ENCODE measurements around the gene CHD5.

CHD5 gene

DNA sequence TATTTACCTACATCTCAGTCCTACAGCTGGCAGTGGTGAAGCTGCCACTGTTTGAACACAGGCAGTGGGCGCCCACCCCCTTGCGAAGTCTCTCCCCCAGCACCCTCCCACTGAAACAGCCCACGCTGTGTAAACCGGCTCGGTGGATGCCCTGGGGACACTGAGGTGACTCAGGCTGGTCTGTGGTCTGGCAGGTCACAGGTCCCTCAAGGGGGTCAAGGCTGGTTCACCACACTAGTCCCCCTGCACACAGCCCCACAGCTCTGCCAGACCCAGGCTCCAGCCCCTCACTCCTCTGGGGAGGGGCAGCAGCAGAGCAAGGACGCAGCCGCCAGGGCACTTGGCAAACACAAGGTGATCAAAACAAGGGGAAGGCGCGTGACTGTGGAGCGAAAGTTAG, 7.6 kb downstream of the CHD5 start:
- DNase-seq = no peak

DNA sequence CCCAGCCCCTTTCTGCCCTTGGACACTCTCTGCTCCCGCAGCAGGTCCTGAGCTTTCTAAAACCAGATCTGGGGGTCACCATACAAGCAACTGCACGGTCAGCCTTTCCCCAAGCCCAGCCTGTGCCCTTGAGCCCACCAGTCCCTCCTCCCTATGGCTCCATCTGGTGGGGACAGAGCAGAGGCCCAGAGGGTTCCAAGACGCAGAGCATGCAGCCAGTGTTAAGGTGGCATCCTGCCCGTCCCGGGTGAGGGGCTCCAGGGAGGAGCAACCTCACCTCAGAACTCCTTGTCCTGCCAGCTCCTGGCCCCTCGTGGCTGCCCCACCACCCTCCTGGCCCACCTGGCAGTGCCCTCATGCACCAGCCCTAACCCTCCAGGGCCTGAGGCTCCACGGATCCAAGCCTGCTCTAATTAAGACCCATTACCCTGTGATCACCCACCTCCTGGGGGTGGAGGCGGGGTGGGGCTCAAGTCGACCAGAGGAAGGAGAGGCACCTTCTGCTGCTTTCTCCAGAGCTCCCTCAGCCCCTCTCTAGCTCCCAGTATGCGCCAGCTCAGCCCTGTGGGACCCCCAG, 8.5 kb downstream of the CHD5 start:
- DNase-seq = no peak

DNA sequence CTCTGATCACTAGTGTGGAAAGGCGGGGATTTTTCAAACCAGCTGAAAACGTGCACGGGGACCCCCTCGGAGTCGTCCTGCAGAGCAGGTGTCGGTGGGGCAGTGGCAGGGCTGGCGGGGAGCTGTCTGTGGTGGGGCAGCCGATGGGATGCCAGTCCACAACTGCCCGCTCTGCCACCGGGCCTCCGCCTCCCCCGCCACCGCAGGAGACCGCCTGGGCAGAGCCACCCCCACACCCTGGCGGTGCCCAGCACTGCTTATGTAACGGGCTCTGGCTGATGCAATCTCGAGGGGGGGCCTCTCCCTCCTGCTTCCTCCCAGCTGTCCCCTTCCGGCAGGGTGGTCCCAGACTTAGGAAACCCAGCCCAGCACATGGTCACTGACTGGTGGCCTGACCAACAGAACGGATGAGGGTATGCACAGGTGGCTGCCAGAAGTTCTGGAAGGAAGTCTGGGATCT, 9.3 kb downstream of the CHD5 start:
- no peak for DNase-seq

DNA sequence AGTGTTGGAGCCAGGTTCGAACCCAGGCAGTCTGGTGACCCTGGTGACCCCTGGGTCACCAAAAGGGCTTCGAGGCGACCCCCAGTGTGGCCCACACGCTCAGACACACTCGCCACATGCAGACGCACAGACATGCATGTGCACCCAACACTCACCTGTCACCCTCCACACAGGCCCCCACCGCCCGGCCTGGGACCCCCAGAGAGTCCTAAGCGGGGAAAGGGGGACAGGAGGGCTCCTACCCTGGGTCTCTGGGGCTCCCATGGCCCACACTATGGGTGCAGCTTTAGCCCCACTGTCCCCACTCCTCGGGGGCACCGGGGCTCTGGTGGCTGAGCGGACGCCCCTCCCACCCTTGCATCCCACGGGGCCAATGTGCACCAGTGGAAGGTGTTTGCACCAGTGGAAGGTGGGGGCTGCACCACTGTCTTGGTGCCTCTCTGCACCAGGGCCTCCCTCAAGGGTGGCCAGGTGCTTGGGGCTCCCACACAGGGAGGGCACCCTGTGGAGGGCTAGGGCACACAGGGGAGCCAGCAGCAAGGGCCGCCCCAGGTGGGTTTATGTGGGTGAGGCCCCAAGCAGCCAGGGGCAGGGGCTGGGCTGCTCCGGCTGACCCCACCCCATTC, 9.9 kb downstream of the CHD5 start:
- DNase-seq = no peak

DNA sequence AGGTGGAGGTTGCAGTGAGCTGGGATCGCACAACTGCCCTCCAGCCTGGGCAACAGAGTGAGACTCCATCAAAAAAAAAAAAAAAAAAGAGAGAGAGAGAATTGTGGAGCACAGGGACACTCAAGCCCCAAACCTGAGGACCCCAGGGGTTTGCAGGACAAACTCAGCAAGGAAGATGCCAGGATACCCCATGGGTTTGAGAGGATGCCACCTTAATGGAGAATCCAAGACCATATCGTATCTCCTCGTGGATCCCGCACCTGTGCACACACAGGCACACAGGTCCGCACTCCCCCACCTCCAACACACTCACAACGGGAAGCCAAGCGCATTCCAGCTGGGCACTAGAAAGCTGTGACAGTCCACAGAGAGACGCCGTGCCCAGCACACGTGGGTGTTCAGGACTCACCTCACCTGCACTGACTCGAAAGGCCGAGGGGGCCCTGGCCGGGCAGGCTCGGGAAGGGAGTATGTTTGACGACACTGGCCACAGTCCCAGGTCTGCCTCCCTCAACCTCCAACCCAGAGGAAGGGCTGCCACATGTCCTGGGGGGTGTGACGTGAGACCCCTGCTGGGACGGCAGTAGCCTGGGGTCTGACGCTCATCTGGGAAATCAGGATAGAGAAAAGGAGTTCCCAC, 11.1 kb downstream of the CHD5 start:
- no peak for DNase-seq

DNA sequence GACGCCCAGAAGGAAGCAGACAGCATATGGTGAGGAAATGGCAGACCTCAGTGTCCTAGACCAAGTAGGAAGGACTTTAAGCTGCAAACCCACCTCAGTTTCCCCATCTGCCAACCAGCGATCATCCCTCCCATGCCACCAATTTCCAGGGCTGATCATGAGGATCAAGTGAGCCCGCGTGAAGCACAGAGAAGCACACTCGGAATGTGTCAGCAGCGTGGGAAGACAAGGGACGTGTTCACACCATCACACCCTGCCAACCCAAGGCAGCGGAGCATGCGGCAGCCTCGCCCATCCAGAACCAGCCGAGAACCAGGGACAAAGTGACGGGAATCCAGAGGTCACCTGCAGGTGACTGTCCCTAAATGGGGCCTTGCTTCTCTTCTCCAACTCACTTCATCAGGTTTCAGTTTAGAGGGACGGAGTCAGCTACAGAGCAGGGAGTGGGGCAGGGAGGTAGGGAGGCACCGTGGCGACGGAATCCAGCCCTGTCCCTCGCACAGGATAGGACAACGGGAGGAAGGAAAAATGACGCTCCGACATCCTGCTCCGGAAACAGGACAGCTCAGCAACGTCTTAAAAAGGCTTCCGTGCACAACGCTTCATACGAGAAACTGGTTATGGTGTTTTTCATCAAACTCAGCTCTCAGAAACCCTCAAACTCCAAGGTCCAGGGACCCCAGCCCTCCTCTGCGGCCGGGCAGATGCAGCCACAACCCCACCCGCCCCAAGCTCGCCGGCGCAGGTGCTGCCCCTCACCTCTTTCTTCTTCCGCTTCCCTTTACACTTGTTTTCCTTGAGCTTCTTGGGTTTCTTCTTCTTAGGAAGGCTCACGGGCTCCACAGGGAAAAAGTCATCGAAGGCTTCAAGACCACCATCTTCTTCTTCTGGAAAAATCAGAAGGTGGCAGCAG, 12.5 kb downstream of the CHD5 start:
- no peak for DNase-seq

DNA sequence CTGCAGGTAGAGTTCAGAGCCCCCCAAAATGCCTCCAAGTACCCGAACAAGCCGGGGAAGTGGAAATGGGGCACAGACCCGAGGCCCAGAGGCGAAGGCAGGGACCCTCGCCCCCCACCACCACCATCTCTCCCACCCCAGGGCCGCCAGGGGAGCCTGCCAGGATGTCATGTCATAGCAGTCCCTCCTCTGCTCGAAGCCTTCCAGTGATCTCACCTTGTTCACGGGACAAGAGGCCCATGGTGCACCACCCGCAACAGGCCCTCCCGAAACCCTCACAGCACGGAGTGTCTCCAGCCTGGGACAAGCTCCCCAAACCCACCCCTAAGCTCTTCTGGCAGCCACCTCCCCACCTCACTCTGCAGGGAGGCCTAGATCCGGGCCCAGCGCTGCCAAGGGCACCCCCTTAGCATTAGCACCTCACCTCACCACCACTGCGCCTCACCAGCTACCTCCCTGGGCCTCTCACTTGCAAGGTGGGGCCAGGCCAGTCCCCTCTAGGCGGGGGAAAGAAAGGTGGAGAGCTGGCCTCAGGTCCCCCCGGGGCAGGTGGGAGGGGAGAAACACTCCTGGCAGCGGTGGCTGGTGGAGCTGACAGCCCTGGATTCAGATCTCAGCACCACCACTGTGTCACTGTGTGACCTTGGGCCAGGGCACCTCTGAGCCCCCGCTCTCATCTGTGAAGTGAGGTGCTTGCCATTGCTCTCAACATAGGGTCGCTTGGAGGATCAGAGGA, 13.3 kb downstream of the CHD5 start:
- DNase-seq = no peak

DNA sequence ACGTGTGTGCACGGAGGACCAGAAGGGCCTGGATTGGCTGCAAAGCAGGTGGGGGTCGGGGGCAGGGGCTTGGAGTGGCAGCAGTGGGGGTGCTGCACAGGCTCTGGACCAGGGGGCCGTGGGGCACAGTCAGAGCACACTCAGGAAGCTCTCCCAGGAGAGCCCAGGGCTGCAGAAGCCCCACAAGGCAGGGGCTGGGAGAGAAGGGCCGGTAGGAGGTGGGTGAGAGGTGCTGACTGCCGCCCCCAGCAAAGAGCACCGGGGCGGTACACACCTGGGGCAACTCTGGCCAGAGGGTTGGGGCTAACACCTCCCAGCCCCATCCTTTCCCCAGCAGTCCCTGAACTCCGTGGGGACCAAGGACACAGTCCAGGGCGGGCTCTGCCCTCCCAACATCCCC, 13.9 kb downstream of the CHD5 start:
- DNase-seq = no peak

DNA sequence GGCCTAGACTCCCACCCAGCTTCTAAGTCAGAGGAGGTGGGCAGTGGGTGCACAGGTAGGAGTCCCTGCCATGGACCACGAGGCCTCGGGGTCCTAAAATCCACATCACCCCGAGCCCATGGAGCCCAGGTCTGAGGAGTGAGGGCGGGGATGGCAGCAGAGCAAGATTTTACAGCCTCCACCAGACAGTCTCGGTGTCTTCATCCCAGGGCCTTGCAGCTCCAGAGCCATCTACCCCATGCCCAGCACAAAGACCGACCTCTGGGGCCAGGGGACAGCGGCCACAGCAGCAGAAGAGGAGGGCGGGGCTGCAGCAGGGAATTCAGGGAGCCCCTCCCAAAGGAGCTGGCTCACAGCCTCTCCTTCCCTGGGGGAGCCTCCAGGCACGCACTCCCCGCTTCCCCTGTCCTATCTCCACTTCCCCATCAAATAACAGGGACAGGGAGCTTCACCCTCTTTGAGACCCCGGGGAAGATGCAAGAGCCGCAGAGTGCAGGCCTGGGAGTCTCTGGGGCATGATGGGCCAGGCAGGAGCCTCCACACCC, 14.6 kb downstream of the CHD5 start:
- no peak for DNase-seq

DNA sequence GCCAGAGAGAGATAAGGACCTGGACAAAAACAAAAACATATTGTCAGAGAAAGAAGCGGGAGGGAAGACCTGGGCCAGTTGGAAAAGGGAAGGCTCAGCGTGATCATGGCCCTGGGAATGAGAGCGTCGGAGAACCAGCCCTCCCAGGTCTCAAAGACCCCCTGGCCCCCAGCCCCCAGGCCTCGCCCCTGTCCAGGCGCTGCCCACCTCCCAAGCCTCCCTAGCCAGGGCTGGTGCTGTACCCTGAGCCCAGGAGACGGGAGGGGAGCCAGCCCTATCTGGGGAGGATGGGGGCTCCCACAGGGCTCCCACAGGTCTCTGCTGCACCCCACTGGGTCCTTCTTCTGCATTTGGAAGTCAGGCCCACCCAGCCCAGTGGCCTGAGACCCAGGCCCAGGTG, 15.1 kb downstream of the CHD5 start:
- no peak for DNase-seq

DNA sequence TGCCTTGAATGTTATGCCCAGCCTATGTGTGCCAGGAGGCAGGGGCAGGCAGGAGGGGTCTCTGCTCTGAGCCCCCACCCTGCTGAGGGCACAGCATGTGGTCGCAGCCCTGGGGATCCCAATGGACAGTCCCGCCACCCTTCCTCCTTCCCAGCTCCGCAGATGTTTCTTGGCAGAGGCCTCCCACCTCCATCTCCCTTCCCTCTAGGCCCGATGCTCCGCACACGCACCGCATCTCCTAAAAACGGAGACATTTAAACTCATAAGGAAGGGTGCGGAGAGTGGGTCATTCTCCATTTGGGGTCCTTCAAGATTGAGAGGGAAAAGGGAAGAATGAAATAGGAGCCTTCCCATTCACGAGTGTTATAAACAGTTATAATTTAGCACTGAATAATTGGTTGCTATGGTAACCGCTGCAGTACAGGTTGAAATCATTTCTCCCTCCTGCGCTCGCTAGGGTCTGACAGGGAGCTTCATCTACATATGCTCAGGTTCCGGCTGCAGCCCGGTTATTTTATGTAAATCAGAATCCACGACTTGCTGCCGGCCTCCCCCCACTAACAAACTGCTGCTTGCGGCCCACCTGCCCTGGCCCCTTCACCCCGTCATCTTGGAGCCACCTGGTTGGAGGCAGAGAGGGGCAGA, 16.0 kb downstream of the CHD5 start:
- no peak for DNase-seq

DNA sequence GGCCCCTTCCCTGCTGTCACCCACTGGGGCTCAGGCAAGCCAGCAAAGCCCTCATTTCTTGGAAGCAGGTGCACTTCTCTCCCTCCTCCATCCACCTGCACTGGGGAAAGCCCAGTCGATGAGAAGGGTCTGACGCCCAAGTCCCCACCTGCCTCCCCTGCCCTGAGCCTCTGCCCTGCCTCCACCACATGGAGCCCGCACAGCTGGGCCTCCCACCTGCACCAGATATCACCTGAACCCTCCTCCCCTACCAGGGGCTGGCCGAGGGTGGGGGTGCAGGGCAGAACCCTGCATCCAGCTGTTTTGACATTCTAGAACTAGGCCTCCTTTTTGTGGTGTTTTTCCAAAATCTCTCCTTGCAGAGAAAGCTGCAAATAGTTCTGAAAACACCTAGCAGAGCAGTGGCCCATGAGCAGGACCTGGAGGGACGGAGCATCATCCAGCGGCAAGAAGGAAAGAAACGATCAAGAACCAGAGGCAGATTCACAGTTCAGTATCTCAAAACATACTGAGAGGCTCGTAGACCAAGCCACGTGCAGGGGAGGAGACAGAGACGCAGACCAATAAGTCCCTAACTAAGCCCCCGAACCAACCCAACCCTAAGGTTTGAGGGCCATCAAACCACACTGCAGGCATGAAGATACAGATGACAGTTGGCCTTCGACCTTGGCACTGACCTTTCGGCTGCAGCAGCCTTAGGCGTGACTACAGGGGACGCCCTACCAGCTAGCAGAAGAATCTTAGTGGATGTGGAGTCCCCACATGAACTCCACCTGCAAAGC, 16.7 kb downstream of the CHD5 start:
- DNase-seq = no peak

DNA sequence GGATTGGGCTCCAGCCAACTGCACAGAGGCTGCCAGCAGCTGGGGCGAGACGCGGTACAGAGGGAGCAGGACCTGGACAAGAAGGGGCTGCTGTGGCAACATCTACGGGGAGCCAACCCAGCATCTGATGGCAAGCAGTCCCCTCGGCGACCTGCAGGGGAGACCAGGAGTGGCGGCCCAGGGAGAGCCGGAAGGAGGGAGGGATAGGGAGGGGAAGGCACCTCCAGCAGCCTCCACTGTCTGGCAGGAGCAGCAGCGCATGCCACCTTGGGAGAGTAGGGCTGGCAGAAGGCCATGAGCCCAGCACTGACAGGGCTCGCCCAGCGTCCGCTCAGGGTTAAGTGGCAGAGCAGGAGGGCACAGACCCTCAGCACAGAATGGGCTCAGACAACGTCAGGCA, 17.3 kb downstream of the CHD5 start:
- no peak for DNase-seq

DNA sequence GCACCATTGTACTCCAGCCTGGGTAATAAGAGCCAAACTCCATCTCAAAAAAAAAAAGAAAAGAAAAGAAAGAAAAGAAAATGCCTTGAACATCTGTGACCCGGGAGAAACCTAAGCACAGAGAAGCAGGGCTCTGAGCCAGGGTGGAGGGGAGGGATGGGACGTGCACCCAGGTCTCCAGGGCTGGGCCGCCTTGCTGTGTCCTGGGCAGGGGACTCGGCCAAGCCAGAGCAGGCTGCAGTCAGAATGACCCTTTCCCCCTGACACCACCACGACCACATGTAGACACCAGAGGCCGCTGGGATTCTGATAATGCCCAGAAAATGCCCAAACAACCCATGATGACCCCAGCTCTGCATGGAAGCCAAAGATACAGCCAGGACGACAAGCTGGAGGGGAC, 17.8 kb downstream of the CHD5 start:
- no peak for DNase-seq

DNA sequence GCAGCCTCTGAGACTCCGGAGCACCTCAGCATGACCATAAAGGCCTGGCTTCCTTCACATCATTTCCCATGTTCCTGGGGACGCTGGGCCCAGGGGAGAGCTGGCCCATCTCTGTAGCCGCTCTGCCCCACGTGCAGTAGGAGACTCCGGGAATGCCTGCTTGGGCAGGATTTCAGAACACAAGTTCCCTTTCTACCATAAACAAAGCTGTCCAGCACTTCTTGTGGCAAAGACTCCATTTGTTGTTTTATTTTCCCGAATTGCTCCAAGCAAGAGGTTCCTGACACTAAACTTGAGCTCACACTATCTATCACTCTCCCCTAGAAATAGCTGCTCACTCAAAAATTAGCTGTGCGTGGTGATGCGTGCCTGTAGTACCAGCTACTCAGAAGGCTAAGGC, 21.9 kb downstream of the CHD5 start:
- DNase-seq = no peak

DNA sequence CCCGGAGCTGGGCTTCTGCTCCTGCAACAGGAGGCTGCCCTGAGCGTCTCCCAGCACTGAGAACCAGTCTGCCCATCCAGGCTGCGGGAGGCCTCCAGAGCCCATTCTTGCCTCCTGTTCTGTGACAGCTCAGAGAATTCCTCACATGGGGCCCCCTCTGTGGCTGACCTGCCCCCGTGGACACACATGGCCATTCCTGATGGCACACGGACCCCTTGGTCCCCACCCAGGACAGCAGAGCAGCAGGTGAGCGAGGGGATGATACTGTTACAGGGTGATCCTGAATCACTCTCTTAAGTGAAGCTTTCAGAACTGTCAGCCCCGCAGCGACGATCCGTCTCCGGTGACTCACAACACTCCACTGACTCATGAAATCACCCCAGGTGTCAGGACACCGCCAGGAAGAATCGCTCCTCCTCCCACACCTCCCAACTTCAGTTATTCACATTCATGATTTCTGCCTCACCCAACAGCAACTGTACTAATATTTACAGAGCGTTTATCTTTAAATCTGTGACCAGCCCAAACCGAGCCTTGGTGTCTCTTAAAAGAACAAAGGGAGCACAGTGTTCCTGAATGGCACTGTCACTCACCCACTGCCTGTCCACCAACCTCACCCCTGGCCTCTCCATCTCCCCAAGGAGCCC, 22.5 kb downstream of the CHD5 start:
- no peak for DNase-seq

DNA sequence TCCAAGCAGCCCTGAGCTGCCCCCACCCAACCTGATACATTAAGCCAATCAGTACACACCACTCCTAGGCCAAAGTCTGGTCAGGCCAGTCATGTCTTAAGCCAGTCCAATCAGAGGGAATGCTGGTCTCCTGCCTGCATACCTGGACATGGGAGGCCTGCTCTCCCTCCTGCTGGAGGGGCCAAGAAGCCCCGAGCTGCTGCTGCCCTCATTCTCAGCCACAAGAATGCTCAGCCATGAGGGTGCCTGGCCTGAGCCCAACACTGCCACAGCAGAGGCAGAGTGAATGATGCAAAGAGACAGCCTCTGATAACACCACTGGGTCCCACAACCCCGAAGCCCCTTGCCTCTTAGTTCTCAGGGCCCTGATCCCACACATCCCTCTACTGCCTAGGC, 23.0 kb downstream of the CHD5 start:
- no peak for DNase-seq

DNA sequence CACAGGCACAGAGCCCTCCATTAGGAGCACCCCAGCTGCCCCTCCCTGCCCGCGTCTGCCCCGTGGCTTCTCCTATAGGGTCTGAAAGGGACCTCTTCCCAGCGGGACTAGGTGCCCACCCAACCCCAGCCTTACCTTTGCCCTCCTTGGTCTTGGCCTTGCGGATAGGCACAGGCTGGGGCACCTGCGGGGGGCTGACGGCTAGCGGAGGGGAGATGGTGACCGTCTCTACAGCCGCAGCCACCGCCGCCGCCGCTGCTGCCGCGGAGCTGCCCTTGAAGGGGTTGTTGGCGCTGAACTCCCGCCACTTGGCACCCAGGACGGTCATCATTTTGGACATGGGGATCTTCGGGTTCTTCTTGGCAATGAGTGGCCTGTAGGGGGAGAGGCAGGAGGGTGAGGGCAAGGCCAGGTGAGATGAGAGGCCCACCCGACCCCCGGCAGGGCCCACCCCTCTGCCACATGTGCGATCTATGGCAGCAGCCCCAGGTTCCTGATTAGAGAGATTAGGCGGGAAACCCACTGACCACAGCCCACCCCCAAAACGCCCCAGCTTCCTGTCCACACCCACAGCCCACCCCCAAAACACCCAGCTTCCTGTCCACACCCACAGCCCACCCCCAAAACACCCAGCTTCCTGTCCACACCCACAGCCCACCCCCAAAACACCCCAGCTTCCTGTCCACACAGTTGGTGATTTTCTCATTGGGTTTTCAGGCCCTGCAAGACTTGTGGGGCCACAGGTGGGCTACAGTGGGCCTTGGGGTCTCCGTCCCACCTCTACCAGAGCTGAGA, 25.4 kb downstream of the CHD5 start:
- DNase-seq = no peak

DNA sequence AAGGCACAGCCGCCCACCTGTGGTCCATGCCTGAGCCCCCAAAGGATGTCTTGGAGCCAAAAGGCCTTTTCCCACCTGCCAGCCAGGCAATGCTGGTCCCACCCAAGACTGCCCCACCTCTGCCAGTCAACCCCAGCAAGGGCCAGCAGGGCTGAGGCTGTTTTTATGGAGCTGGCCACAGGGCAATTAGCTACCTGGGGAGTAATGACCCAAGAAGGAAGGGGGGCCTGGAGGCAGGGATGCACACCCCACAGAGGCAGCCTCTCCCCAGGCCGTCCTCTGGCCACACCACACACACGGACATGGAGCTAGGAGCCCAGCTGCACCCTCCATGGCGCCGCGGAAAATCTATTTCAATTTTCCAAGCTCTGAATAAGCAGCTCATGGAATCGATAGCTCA, 27.2 kb downstream of the CHD5 start:
- no peak for DNase-seq

DNA sequence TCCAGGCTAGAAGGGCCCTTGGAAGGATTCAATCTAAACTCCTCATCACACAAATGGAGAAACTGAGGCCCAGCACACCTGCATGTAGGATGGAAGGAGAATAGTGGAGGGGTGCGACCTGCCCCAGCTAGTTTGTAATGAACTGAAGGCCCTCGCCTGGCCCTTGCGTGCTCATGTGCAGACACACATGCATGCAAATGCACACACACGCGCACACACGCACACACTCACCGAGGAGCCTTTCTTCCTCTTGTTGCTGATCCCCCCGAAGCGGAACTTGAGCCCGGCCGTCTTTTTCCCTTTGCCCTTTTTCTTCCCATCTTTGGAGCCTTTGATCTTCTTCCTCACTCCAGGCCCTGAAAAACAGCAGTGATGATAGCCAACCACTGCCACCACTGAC, 27.9 kb downstream of the CHD5 start:
- no peak for DNase-seq
